Activated naive CD4-positive, alpha-beta T cell treated with anti-CD3 and anti-CD28 coated beads, Interleukin-2, amount 50 U/mL, for 24 hours (primary cell): ENCODE data around the gene SCGB1A1.

Experiments used
- H3K27ac Mint-ChIP-seq: one replicate; pipeline ENCODE4 v1.8.0; 2021; ENCODE audit warnings: mild to moderate bottlenecking, mixed read lengths
- H3K27me3 Mint-ChIP-seq: one replicate; pipeline ENCODE4 v1.8.0; 2021; ENCODE audit warnings: mixed read lengths
- H3K36me3 Mint-ChIP-seq: one replicate; pipeline ENCODE4 v1.8.0; 2021; ENCODE audit warnings: mixed read lengths
- H3K4me1 Mint-ChIP-seq: one replicate; pipeline ENCODE4 v1.8.0; 2021; ENCODE audit warnings: mixed read lengths
- H3K4me3 Mint-ChIP-seq: one replicate; pipeline ENCODE4 v1.8.0; 2021; ENCODE audit warnings: mild to moderate bottlenecking, mixed read lengths
- H3K9me3 Mint-ChIP-seq: one replicate; pipeline ENCODE4 v1.8.0; 2021; ENCODE audit warnings: mixed read lengths

Gene SCGB1A1

GRCh38 chr11:62393061-62393611 is 25.7 kb upstream of the SCGB1A1 start:
- Mint-ChIP-seq H3K27me3 (no peaks in the 10 kb centered on the region), H3K4me1 (peaks cover 6% of the 10 kb centered on the region), H3K36me3 (no peaks in the 10 kb centered on the region), H3K27ac (peak overlapping the region; percentile 19), H3K9me3 (no peaks in the 10 kb centered on the region), H3K4me3 (peak overlapping the region; percentile 7)

GRCh38 chr11:62393735-62394134 is 25.1 kb upstream of the SCGB1A1 start:
- no peak overlapping the region for H3K4me3 Mint-ChIP-seq
- no peak overlapping the region for H3K27ac Mint-ChIP-seq
- H3K27me3 Mint-ChIP-seq: no peaks in the 10 kb centered on the region
- H3K9me3 Mint-ChIP-seq: no peaks in the 10 kb centered on the region
- peaks cover 12% of the 10 kb centered on the region for H3K4me1 Mint-ChIP-seq
- H3K36me3 Mint-ChIP-seq: no peaks in the 10 kb centered on the region

GRCh38 chr11:62394825-62395538 is 23.9 kb upstream of the SCGB1A1 start:
- Mint-ChIP-seq H3K4me3 (no peak overlapping the region), H3K36me3 (no peaks in the 10 kb centered on the region), H3K4me1 (peaks cover 24% of the 10 kb centered on the region), H3K27ac (no peak overlapping the region), H3K9me3 (no peaks in the 10 kb centered on the region), H3K27me3 (no peaks in the 10 kb centered on the region)

- no peaks in the 10 kb centered on the region for H3K27me3 Mint-ChIP-seq
- H3K36me3 Mint-ChIP-seq: no peaks in the 10 kb centered on the region
- H3K9me3 Mint-ChIP-seq: no peaks in the 10 kb centered on the region
- no peak overlapping the region for H3K27ac Mint-ChIP-seq
- H3K4me1 Mint-ChIP-seq: peaks cover 34% of the 10 kb centered on the region
- H3K4me3 Mint-ChIP-seq: no peak overlapping the region
These were observed 22.8 kb upstream of the SCGB1A1 start for GRCh38 chr11:62395885-62396551.

- no peaks in the 10 kb centered on the region for H3K27me3 Mint-ChIP-seq
- H3K9me3 Mint-ChIP-seq: no peaks in the 10 kb centered on the region
- H3K36me3 Mint-ChIP-seq: no peaks in the 10 kb centered on the region
- H3K27ac Mint-ChIP-seq: peak overlapping the region; percentile 38
- no peak overlapping the region for H3K4me3 Mint-ChIP-seq
- peaks cover 56% of the 10 kb centered on the region for H3K4me1 Mint-ChIP-seq
These were observed 20.5 kb upstream of the SCGB1A1 start for GRCh38 chr11:62398011-62398994.

- no peaks in the 10 kb centered on the region for H3K27me3 Mint-ChIP-seq
- H3K27ac Mint-ChIP-seq: peak overlapping the region; percentile 17
- H3K9me3 Mint-ChIP-seq: no peaks in the 10 kb centered on the region
- H3K4me3 Mint-ChIP-seq: no peak overlapping the region
- no peaks in the 10 kb centered on the region for H3K36me3 Mint-ChIP-seq
- peaks cover 57% of the 10 kb centered on the region for H3K4me1 Mint-ChIP-seq
These were observed 19.5 kb upstream of the SCGB1A1 start for GRCh38 chr11:62399172-62399877.

- H3K27ac Mint-ChIP-seq: peak overlapping the region; percentile 23
- peaks cover 56% of the 10 kb centered on the region for H3K4me1 Mint-ChIP-seq
- H3K27me3 Mint-ChIP-seq: no peaks in the 10 kb centered on the region
- H3K36me3 Mint-ChIP-seq: no peaks in the 10 kb centered on the region
- H3K9me3 Mint-ChIP-seq: no peaks in the 10 kb centered on the region
- H3K4me3 Mint-ChIP-seq: no peak overlapping the region
These were observed 19.0 kb upstream of the SCGB1A1 start for GRCh38 chr11:62399878-62400266.

- H3K4me1 Mint-ChIP-seq: peaks cover 53% of the 10 kb centered on the region
- H3K36me3 Mint-ChIP-seq: no peaks in the 10 kb centered on the region
- peak overlapping the region; percentile 23 for H3K27ac Mint-ChIP-seq
- H3K27me3 Mint-ChIP-seq: no peaks in the 10 kb centered on the region
- H3K9me3 Mint-ChIP-seq: no peaks in the 10 kb centered on the region
- H3K4me3 Mint-ChIP-seq: peak overlapping the region; percentile 42
These were observed 18.6 kb upstream of the SCGB1A1 start for GRCh38 chr11:62400281-62400680.

- Mint-ChIP-seq H3K9me3 (no peaks in the 10 kb centered on the region), H3K36me3 (no peaks in the 10 kb centered on the region), H3K4me3 (peak overlapping the region; percentile 92), H3K27ac (no peak overlapping the region), H3K4me1 (peaks cover 53% of the 10 kb centered on the region), H3K27me3 (no peaks in the 10 kb centered on the region)
These were observed 18.1 kb upstream of the SCGB1A1 start for GRCh38 chr11:62400760-62401159.

GRCh38 chr11:62401356-62401755 is 17.5 kb upstream of the SCGB1A1 start:
- peak overlapping the region; percentile 92 for H3K4me3 Mint-ChIP-seq
- H3K36me3 Mint-ChIP-seq: no peaks in the 10 kb centered on the region
- no peaks in the 10 kb centered on the region for H3K9me3 Mint-ChIP-seq
- peak overlapping the region; percentile 100 for H3K27ac Mint-ChIP-seq
- H3K27me3 Mint-ChIP-seq: no peaks in the 10 kb centered on the region
- peaks cover 53% of the 10 kb centered on the region for H3K4me1 Mint-ChIP-seq

- H3K4me1 Mint-ChIP-seq: peaks cover 53% of the 10 kb centered on the region
- H3K9me3 Mint-ChIP-seq: no peaks in the 10 kb centered on the region
- peak overlapping the region; percentile 92 for H3K4me3 Mint-ChIP-seq
- H3K36me3 Mint-ChIP-seq: no peaks in the 10 kb centered on the region
- no peaks in the 10 kb centered on the region for H3K27me3 Mint-ChIP-seq
- peak overlapping the region; percentile 100 for H3K27ac Mint-ChIP-seq
These were observed 17.0 kb upstream of the SCGB1A1 start for GRCh38 chr11:62401811-62402210.

- H3K27me3 Mint-ChIP-seq: no peaks in the 10 kb centered on the region
- H3K4me1 Mint-ChIP-seq: peaks cover 53% of the 10 kb centered on the region
- H3K9me3 Mint-ChIP-seq: no peaks in the 10 kb centered on the region
- no peaks in the 10 kb centered on the region for H3K36me3 Mint-ChIP-seq
- peak overlapping the region; percentile 100 for H3K27ac Mint-ChIP-seq
- H3K4me3 Mint-ChIP-seq: peak overlapping the region; percentile 92
These were observed 16.4 kb upstream of the SCGB1A1 start for GRCh38 chr11:62402226-62402959.

- no peaks in the 10 kb centered on the region for H3K9me3 Mint-ChIP-seq
- H3K36me3 Mint-ChIP-seq: no peaks in the 10 kb centered on the region
- peak overlapping the region; percentile 92 for H3K4me3 Mint-ChIP-seq
- no peaks in the 10 kb centered on the region for H3K27me3 Mint-ChIP-seq
- peaks cover 52% of the 10 kb centered on the region for H3K4me1 Mint-ChIP-seq
- peak overlapping the region; percentile 100 for H3K27ac Mint-ChIP-seq
These were observed 15.7 kb upstream of the SCGB1A1 start for GRCh38 chr11:62402960-62403730.

- no peaks in the 10 kb centered on the region for H3K27me3 Mint-ChIP-seq
- H3K27ac Mint-ChIP-seq: no peak overlapping the region
- H3K9me3 Mint-ChIP-seq: no peaks in the 10 kb centered on the region
- peaks cover 39% of the 10 kb centered on the region for H3K4me1 Mint-ChIP-seq
- H3K4me3 Mint-ChIP-seq: no peak overlapping the region
- no peaks in the 10 kb centered on the region for H3K36me3 Mint-ChIP-seq
These were observed 14.4 kb upstream of the SCGB1A1 start for GRCh38 chr11:62404435-62404834.
